OCI-LY3 (cell line): Measurements from ENCODE around the gene CHRNB4.

Experiments used
- H2AFZ ChIP-seq: fragments of 200-600, 300-600 bp; shearing (Covaris generic); 2 replicates; pipeline ENCODE4 v1.6.0; 2014; ENCODE audit warnings: antibody characterized with exemption, low read depth, low read length
- H3K27ac ChIP-seq: fragments of 200-600, 300-600 bp; sonication (generic); 2 replicates; pipeline ENCODE4 v1.5.1; 2014; ENCODE audit warnings: mild to moderate bottlenecking, low read length, moderate library complexity, mixed read lengths
- H3K27me3 ChIP-seq: fragments of 200-600, 300-600 bp; sonication (generic); 2 replicates; pipeline ENCODE4 v1.6.1; 2014; ENCODE audit warnings: low read depth, low read length, mixed read lengths
- H3K36me3 ChIP-seq: fragments of 200-600, 300-600 bp; sonication (generic); replicated peaks from 2 replicates; pipeline ENCODE3; 2014; ENCODE audit warnings: low read depth, low read length, mixed read lengths
- H3K4me1 ChIP-seq: fragments of 300-600, 200-600 bp; sonication (generic); 2 replicates; pipeline ENCODE4 v1.6.1; 2014; ENCODE audit warnings: low read length, mixed read lengths
- H3K4me2 ChIP-seq: fragments of 200-600, 300-600 bp; sonication (generic); 2 replicates; pipeline ENCODE4 v1.6.1; 2014; ENCODE audit warnings: low read length, mixed read lengths
- H3K4me3 ChIP-seq: fragments of 300-600, 200-600 bp; sonication (generic); 2 replicates; pipeline ENCODE4 v1.5.1; 2014; ENCODE audit warnings: antibody characterized with exemption, mild to moderate bottlenecking, low read length, moderate library complexity
- H3K79me2 ChIP-seq: fragments of 300-600, 200-600 bp; shearing (Covaris generic); 2 replicates; pipeline ENCODE4 v1.6.1; 2014; ENCODE audit warnings: mild to moderate bottlenecking, low read length, mixed read lengths
- H3K9ac ChIP-seq: fragments of 300-600, 200-600 bp; shearing (Covaris generic); 2 replicates; pipeline ENCODE4 v1.6.0; 2014; ENCODE audit warnings: mild to moderate bottlenecking, low read length, moderate library complexity
- H3K9me3 ChIP-seq: fragments of 200-600, 300-600 bp; shearing (Covaris generic); 2 replicates; pipeline ENCODE4 v1.6.1; 2014; ENCODE audit warnings: low read length, mixed read lengths; ENCODE audit not compliant: insufficient read depth
- H4K20me1 ChIP-seq: fragments of 200-600, 300-600 bp; sonication (generic); 2 replicates; pipeline ENCODE4 v1.6.1; 2016; ENCODE audit warnings: low read length, mixed read lengths; ENCODE audit not compliant: insufficient read depth
- CTCF ChIP-seq: fragments of 200-600, 300-600 bp; sonication (generic); IDR thresholded peaks from 2 replicates; pipeline ENCODE4 v1.5.1; 2014; ENCODE audit warnings: antibody characterized with exemption, low read length, low read depth
- EZH2phosphoT487 ChIP-seq: fragments of 200-600 bp; shearing (Covaris generic); IDR thresholded peaks from 2 replicates; pipeline ENCODE4 v1.6.1; 2018; ENCODE audit warnings: antibody characterized with exemption, mixed run types, low read depth

CHRNB4 gene

GRCh38 chr15:78624651-78625590 is 16.1 kb downstream of the CHRNB4 start:
- no peaks in the 10 kb centered on the region for H3K79me2 ChIP-seq
- H3K9me3 ChIP-seq, result no peaks in the 10 kb centered on the region
- H3K36me3 ChIP-seq, result no peaks in the 10 kb centered on the region
- peaks cover 15% of the 10 kb centered on the region; the same call in 1 of the 2 replicates for H3K27me3 ChIP-seq
- H3K4me1 ChIP-seq, result no peaks in the 10 kb centered on the region
- no peak overlapping the region for H3K27ac ChIP-seq
- H3K4me3 ChIP-seq, result no peak overlapping the region
- H4K20me1 ChIP-seq, result no peaks in the 10 kb centered on the region
- H3K9ac ChIP-seq, result no peak overlapping the region
- no peak overlapping the region for H2AFZ ChIP-seq
- H3K4me2 ChIP-seq, result no peak overlapping the region
- TF ChIP-seq CTCF (no peak), EZH2phosphoT487 (no peak)

- Histone ChIP-seq H3K9me3 (no peaks in the 10 kb centered on the region), H3K36me3 (no peaks in the 10 kb centered on the region), H3K4me3 (no peak overlapping the region), H3K4me2 (no peak overlapping the region), H4K20me1 (no peaks in the 10 kb centered on the region), H3K27ac (no peak overlapping the region), H3K79me2 (no peaks in the 10 kb centered on the region), H3K4me1 (no peaks in the 10 kb centered on the region), H2AFZ (no peak overlapping the region), H3K9ac (no peak overlapping the region), H3K27me3 (peaks cover 15% of the 10 kb centered on the region; the same call in 1 of the 2 replicates)
- TF ChIP-seq CTCF (no peak), EZH2phosphoT487 (no peak)
Observed at GRCh38 chr15:78623786-78624497, 17.1 kb downstream of the CHRNB4 start.

- Histone ChIP-seq H3K27ac (no peak overlapping the region), H3K36me3 (no peaks in the 10 kb centered on the region), H3K4me1 (no peaks in the 10 kb centered on the region), H3K79me2 (no peaks in the 10 kb centered on the region), H3K27me3 (peaks cover under 1% of the 10 kb centered on the region; the same call in 1 of the 2 replicates), H4K20me1 (no peaks in the 10 kb centered on the region), H3K9ac (no peak overlapping the region), H2AFZ (no peak overlapping the region), H3K9me3 (no peaks in the 10 kb centered on the region), H3K4me2 (no peak overlapping the region), H3K4me3 (no peak overlapping the region)
- TF ChIP-seq EZH2phosphoT487, result no peak
- TF ChIP-seq CTCF, result no peak
Observed at GRCh38 chr15:78621810-78622402, 19.1 kb downstream of the CHRNB4 start.
